H1 (cell line): ENCODE results near the gene SLC9C1. TPM values are rescaled to one million over a fixed set of nuclear protein-coding genes. Genes with fewer than 3 reads are reported as not detected.

Source experiments
- CTCF ChIA-PET: fragments of 300-600 bp; sonication (Branson Sonifier 250); formaldehyde crosslinking; loops from one replicate; lab custom pipeline; 2021; ENCODE audit not compliant: partially characterized antibody; lab: Charles Lee
- POLR2A ChIA-PET: fragments of 300-600 bp; sonication (Branson Sonifier 250); formaldehyde crosslinking; loops from one replicate; lab custom pipeline; 2021; ENCODE audit warnings: inconsistent platforms; ENCODE audit not compliant: partially characterized antibody; lab: Charles Lee
- DNase-seq, 2 experiments: peaks; one replicate each; pipeline versions ENCODE4 v3.0.0 to v3.0.0-alpha.2; 2010 to 2022; ENCODE audit warnings: low spot score in 2 of 2, low read depth in 1 of 2, mixed read lengths in 1 of 2
- FAIRE-seq: peaks from 2 replicates; lab custom pipeline; 2011; peaks lifted over from hg19 to GRCh38; lab: Jason Lieb, UNC
- H2AFZ ChIP-seq: 2 replicates; pipeline ENCODE4 v1.8.1; 2012; ENCODE audit warnings: low read length, inconsistent platforms
- H2AK5ac ChIP-seq: 2 replicates; pipeline ENCODE4 v1.6.1; 2013; ENCODE audit warnings: low read depth, low read length
- H2BK120ac ChIP-seq: replicated peaks from 2 replicates; pipeline ENCODE3; 2013; ENCODE audit warnings: low read depth, low read length, inconsistent platforms
- H2BK12ac ChIP-seq: 2 replicates; pipeline ENCODE4 v1.6.1; 2013; ENCODE audit warnings: low read depth, low read length
- H2BK15ac ChIP-seq: 2 replicates; pipeline ENCODE4 v1.6.1; 2013; ENCODE audit warnings: low read length
- H2BK20ac ChIP-seq: 2 replicates; pipeline ENCODE4 v1.6.1; 2013; ENCODE audit warnings: low read length
- H2BK5ac ChIP-seq: 2 replicates; pipeline ENCODE4 v1.6.1; 2013; ENCODE audit warnings: low read depth, low read length
- H3K14ac ChIP-seq: 2 replicates; pipeline ENCODE4 v1.6.1; 2013; ENCODE audit warnings: inconsistent platforms; ENCODE audit not compliant: insufficient read length
- H3K18ac ChIP-seq: 2 replicates; pipeline ENCODE4 v1.6.1; 2013; ENCODE audit warnings: low read length; ENCODE audit errors: extremely low read depth
- H3K23ac ChIP-seq: 2 replicates; pipeline ENCODE4 v1.6.1; 2013; ENCODE audit warnings: inconsistent platforms; ENCODE audit not compliant: insufficient read length
- H3K23me2 ChIP-seq: 2 replicates; pipeline ENCODE4 v1.6.1; 2013; ENCODE audit warnings: low read depth, low read length
- H3K27ac ChIP-seq: 2 replicates; pipeline ENCODE4 v1.6.1; 2011; ENCODE audit warnings: low read depth, low read length, inconsistent platforms
- H3K27me3 ChIP-seq, 4 experiments: replicated peaks in 1 of 4; 1 replicate in 1 of 4; 2 replicates in 3 of 4; pipeline versions ENCODE4 v1.6.1 to v1.8.1; 2011 to 2013; ENCODE audit warnings: low read length in 3 of 4, mild to moderate bottlenecking in 3 of 4, inconsistent platforms in 2 of 4, mixed read lengths in 2 of 4, moderate library complexity in 1 of 4; ENCODE audit not compliant: control insufficient read depth in 3 of 4, insufficient read depth in 3 of 4; ENCODE audit errors: extremely low read depth in 1 of 4
- H3K36me3 ChIP-seq, 4 experiments: 2 replicates each; pipeline versions ENCODE4 v1.6.1 to v1.8.1; 2011 to 2013; ENCODE audit warnings: mild to moderate bottlenecking in 4 of 4, low read length in 3 of 4, moderate library complexity in 2 of 4, control low read depth in 1 of 4, inconsistent platforms in 1 of 4; ENCODE audit not compliant: insufficient read depth in 4 of 4, control insufficient read depth in 2 of 4
- H3K4ac ChIP-seq: replicated peaks from 2 replicates; pipeline ENCODE3; 2013; ENCODE audit warnings: low read length, low read depth, mixed read lengths, inconsistent platforms; ENCODE audit not compliant: insufficient read length
- H3K4me1 ChIP-seq, 4 experiments: replicated peaks in 1 of 4; 1 replicate in 1 of 4; 2 replicates in 3 of 4; pipeline versions ENCODE4 v1.6.1 to v1.8.1; 2011 to 2013; ENCODE audit warnings: low read length in 3 of 4, inconsistent platforms in 2 of 4, mixed read lengths in 1 of 4; ENCODE audit not compliant: insufficient read depth in 4 of 4, control insufficient read depth in 3 of 4
- H3K4me2 ChIP-seq, 2 experiments: 2 replicates each; pipeline versions ENCODE4 v1.6.1 to v1.8.1; 2011 to 2013; ENCODE audit warnings: low read depth in 2 of 2, low read length in 2 of 2, control low read depth in 1 of 2, inconsistent platforms in 1 of 2, mild to moderate bottlenecking in 1 of 2; ENCODE audit not compliant: insufficient read depth in 1 of 2
- H3K4me3 ChIP-seq, 4 experiments: fragments of 200-600, 300-600 bp in 1 of 4; sonication (generic), shearing (Covaris generic), sonication (Bioruptor Twin) in 1 of 4; 2 replicates each; pipeline versions ENCODE4 v1.5.1 to v1.8.1; 2011 to 2016; ENCODE audit warnings: low read length in 4 of 4, low read depth in 3 of 4, control low read depth in 2 of 4, inconsistent platforms in 2 of 4, mild to moderate bottlenecking in 2 of 4, mixed read lengths in 1 of 4, moderate library complexity in 1 of 4; ENCODE audit not compliant: insufficient read depth in 2 of 4; ENCODE audit errors: extremely low read depth in 1 of 4
- H3K56ac ChIP-seq: replicated peaks from 2 replicates; pipeline ENCODE3; 2013; ENCODE audit warnings: low read depth, mild to moderate bottlenecking, mixed read lengths, low read length, inconsistent platforms; ENCODE audit not compliant: insufficient read length
- H3K79me1 ChIP-seq: 2 replicates; pipeline ENCODE4 v1.6.1; 2013; ENCODE audit warnings: low read depth, low read length, control low read depth
- H3K79me2 ChIP-seq, 2 experiments: 2 replicates each; pipeline versions ENCODE4 v1.6.1 to v1.8.1; 2012 to 2013; ENCODE audit warnings: low read length in 2 of 2, mild to moderate bottlenecking in 2 of 2, inconsistent platforms in 1 of 2; ENCODE audit not compliant: insufficient read depth in 2 of 2, control insufficient read depth in 1 of 2
- H3K9ac ChIP-seq, 4 experiments: replicated peaks in 1 of 4; 1 replicate in 1 of 4; 2 replicates in 3 of 4; pipeline versions ENCODE4 v1.6.1 to v1.8.1; 2011 to 2013; ENCODE audit warnings: low read depth in 3 of 4, low read length in 3 of 4, control low read depth in 2 of 4, mild to moderate bottlenecking in 2 of 4, moderate library complexity in 2 of 4, inconsistent platforms in 1 of 4; ENCODE audit errors: extremely low read depth in 1 of 4
- H3K9me3 ChIP-seq, 2 experiments: 2 replicates each; pipeline versions ENCODE4 v1.6.1 to v1.8.1; 2012 to 2013; ENCODE audit warnings: mild to moderate bottlenecking in 2 of 2, moderate library complexity in 2 of 2, control low read depth in 1 of 2, inconsistent platforms in 1 of 2, low read depth in 1 of 2, low read length in 1 of 2, mixed read lengths in 1 of 2; ENCODE audit not compliant: insufficient read depth in 2 of 2
- H4K20me1 ChIP-seq, 2 experiments: replicated peaks in 1 of 2; 2 replicates each; pipeline versions ENCODE3 to v1.8.1; 2011 to 2013; ENCODE audit warnings: inconsistent platforms in 2 of 2, low read length in 2 of 2, mild to moderate bottlenecking in 1 of 2; ENCODE audit not compliant: insufficient read depth in 2 of 2, control insufficient read depth in 1 of 2
- H4K5ac ChIP-seq: 2 replicates; pipeline ENCODE4 v1.6.1; 2013; ENCODE audit warnings: low read length, low read depth, mixed read lengths, inconsistent platforms; ENCODE audit not compliant: insufficient read length
- H4K8ac ChIP-seq: 2 replicates; pipeline ENCODE4 v1.8.0; 2013; ENCODE audit warnings: mild to moderate bottlenecking, moderate library complexity, low read length, inconsistent platforms; ENCODE audit not compliant: insufficient read depth; ENCODE audit errors: extremely low read depth
- H4K91ac ChIP-seq: replicated peaks from 2 replicates; pipeline ENCODE3; 2013; ENCODE audit warnings: low read length, mixed read lengths, inconsistent platforms; ENCODE audit not compliant: insufficient read length
- CTBP2 ChIP-seq: IDR thresholded peaks from 2 replicates; pipeline ENCODE4 v1.7.0; 2011; ENCODE audit warnings: borderline replicate concordance, mild to moderate bottlenecking, moderate library complexity, mixed read lengths, low read length; ENCODE audit not compliant: insufficient read depth, insufficient read length
- JUND ChIP-seq: IDR thresholded peaks from 2 replicates; pipeline ENCODE4 v1.6.1; 2011; ENCODE audit warnings: mild to moderate bottlenecking, improper control_type of control experiment, low read length
- KDM1A ChIP-seq: fragments of 200-600, 300-600 bp; sonication (generic); IDR thresholded peaks from 2 replicates; pipeline ENCODE4 v1.7.1; 2016; ENCODE audit warnings: mild to moderate bottlenecking, low read length, borderline replicate concordance
- KDM4A ChIP-seq: IDR thresholded peaks from one replicate; pipeline ENCODE4 v1.7.1; 2012; ENCODE audit warnings: low read depth, mild to moderate bottlenecking, moderate library complexity, low read length, inconsistent platforms; ENCODE audit not compliant: severe bottlenecking
- RBBP5 ChIP-seq: IDR thresholded peaks from 2 replicates; pipeline ENCODE4 v1.7.1; 2012; ENCODE audit warnings: low read depth, mild to moderate bottlenecking, inconsistent platforms, low read length, moderate library complexity, borderline replicate concordance
- SP4 ChIP-seq: IDR thresholded peaks from 2 replicates; pipeline ENCODE4 v1.6.1; 2012; ENCODE audit warnings: low read length, inconsistent platforms
- TAF7 ChIP-seq: optimal IDR thresholded peaks from 2 replicates; pipeline ENCODE3; 2011; ENCODE audit warnings: low read depth, mild to moderate bottlenecking, inconsistent platforms, low read length, moderate library complexity, borderline replicate concordance
- WGBS, 2 experiments: shearing (Covaris generic) in 1 of 2; methylation state at CpG; one replicate each; pipeline versions ENCODE4 v1.1.6 to v1.1.7; 2013 to 2015; ENCODE audit warnings: low lambda C conversion rate in 2 of 2, mixed read lengths in 2 of 2, inconsistent platforms in 1 of 2, low coverage in 1 of 2, missing lambda C conversion rate in 1 of 2; ENCODE audit not compliant: insufficient replicate concordance in 2 of 2, insufficient coverage in 1 of 2, insufficient read length in 1 of 2; ENCODE audit errors: extremely low coverage in 1 of 2, missing lambda C conversion rate in 1 of 2; 5-methylcytosine and 5-hydroxymethylcytosine counted together
- polyA plus RNA-seq, 7 experiments: library from polyadenylated mRNA; depleted of rRNA in 3 of 7; stranded (reverse) in 5 of 7; unstranded in 2 of 7; fragments of >200 nt in 5 of 7; fragments of 200-250 nt in 2 of 7; gene quantifications; 1 replicate in 5 of 7; 2 replicates in 1 of 7; 4 replicates in 1 of 7; pipeline versions ENCODE4 v1.2.1 to v1.2.3, GENCODE V29; 2011 to 2013; ENCODE audit warnings: missing spikeins in 2 of 7, mixed read lengths in 2 of 7
- total RNA-seq: library from RNA; stranded (reverse); fragmentation: NEBNext Ultra II Directional; extraction: Animal tissue kit (Norgen Biotek cat#: 25700); gene quantifications from 2 replicates; pipeline ENCODE4 v1.2.1, GENCODE V29; 2021

Gene SLC9C1
- total and polyA plus RNA-seq, 2 of the 8 experiments (the other 6 are each of a cell fraction or from before 2014, with no cell fraction given) = 0.15 to 0.24 TPM

DNA sequence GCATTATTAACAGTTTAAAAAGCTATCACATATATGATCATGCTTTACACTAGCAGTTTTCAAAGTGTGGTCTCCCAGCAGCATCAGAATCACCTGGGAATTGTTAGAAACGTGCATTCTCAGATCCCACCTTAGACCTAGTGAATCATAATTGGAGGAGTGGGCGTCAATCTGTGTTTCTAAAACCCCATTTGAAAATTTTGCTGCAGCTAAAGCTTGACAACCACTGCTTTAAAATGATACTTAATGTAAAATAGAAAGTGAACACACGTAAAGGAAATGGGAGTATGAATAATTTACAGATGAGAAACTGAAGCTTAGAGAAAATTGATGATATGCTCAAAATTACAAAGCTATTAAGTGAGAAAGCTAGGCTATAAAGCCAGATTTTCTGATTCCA lies 62.3 kb downstream of the SLC9C1 start:
- FAIRE-seq = no peak
- CTCF ChIA-PET = no interaction called here
- no peaks in the 10 kb centered on the region for H3K23me2 ChIP-seq

More for the DNA sequence above, 62.3 kb downstream of the SLC9C1 start:
- Histone ChIP-seq H3K4ac (no peak overlapping the region), H3K79me2 (no peaks in the 10 kb centered on the region), H3K18ac (no peak overlapping the region), H3K36me3 (no peaks in the 10 kb centered on the region), H2AK5ac (no peak overlapping the region), H3K4me3 (no peak overlapping the region), H2BK120ac (no peak overlapping the region), H2BK15ac (no peak overlapping the region), H2BK12ac (no peak overlapping the region), H3K56ac (no peak overlapping the region), H3K14ac (no peak overlapping the region), H3K23ac (no peak overlapping the region), H4K5ac (no peak overlapping the region), H3K9ac (no peak overlapping the region), H2BK5ac (no peak overlapping the region), H2BK20ac (no peak overlapping the region), H3K79me1 (no peaks in the 10 kb centered on the region), H2AFZ (no peak overlapping the region), H3K27me3 (no peaks in the 10 kb centered on the region), H4K20me1 (no peaks in the 10 kb centered on the region), H3K9me3 (no peaks in the 10 kb centered on the region), H4K91ac (no peak overlapping the region), H4K8ac (no peak overlapping the region), H3K4me1 (no peaks in the 10 kb centered on the region), H3K4me2 (no peak overlapping the region), H3K27ac (no peak overlapping the region)
- 85% methylated on average over 3 of the region's 3 CpGs; no CpG with 5 or more reads in 1 of the 2 experiments for WGBS, 2 experiments
- DNase-seq = no peak
- POLR2A ChIA-PET = no interaction called here
- TF ChIP-seq JUND = no peak
- no peak for TF ChIP-seq RBBP5
- no peak for TF ChIP-seq TAF7
- no peak for TF ChIP-seq CTBP2
- no peak for TF ChIP-seq KDM1A
- TF ChIP-seq KDM4A = no peak
- no peak for TF ChIP-seq SP4
